Ramos (cell line): ENCODE data around the gene COL6A3.

Experiments used
- in situ Hi-C: fragments of 300-500 bp; cut with MboI; formaldehyde crosslinking; loops from one replicate; pipeline ENCODE4 v1.14.3; 2022; ENCODE audit warnings: low sequenced_read_pairs; ENCODE audit not compliant: unreplicated experiment

The COL6A3 gene

GRCh38 chr2:237441605-237442274 lies 27.8 kb upstream of the COL6A3 start:
- in situ Hi-C loops = no loop called here

GRCh38 chr2:237440819-237441281 lies 26.9 kb upstream of the COL6A3 start:
- in situ Hi-C loops = no loop called here

- in situ Hi-C loops = no loop called here
Measured at GRCh38 chr2:237438080-237438940, 24.3 kb upstream of the COL6A3 start.

- in situ Hi-C loops = no loop called here
Measured at GRCh38 chr2:237437566-237437965, 23.6 kb upstream of the COL6A3 start.

- in situ Hi-C loops = no loop called here
Measured at GRCh38 chr2:237435844-237436587, 22.1 kb upstream of the COL6A3 start.

GRCh38 chr2:237434866-237435311 lies 20.9 kb upstream of the COL6A3 start:
- in situ Hi-C loops = no loop called here

- in situ Hi-C loops = no loop called here
Measured at GRCh38 chr2:237433920-237434676, 20.1 kb upstream of the COL6A3 start.

- in situ Hi-C loops = no loop called here
Measured at GRCh38 chr2:237432484-237433092, 18.6 kb upstream of the COL6A3 start.

- in situ Hi-C loops = no loop called here
Measured at GRCh38 chr2:237431837-237432236, 17.9 kb upstream of the COL6A3 start.

GRCh38 chr2:237431372-237431771 lies 17.4 kb upstream of the COL6A3 start:
- in situ Hi-C loops = no loop called here

- in situ Hi-C loops = no loop called here
Measured at GRCh38 chr2:237430861-237431260, 16.9 kb upstream of the COL6A3 start.

GRCh38 chr2:237429753-237430152 lies 15.8 kb upstream of the COL6A3 start:
- in situ Hi-C loops = no loop called here

GRCh38 chr2:237427769-237428506 lies 14.0 kb upstream of the COL6A3 start:
- in situ Hi-C loops = no loop called here

- in situ Hi-C loops = no loop called here
Measured at GRCh38 chr2:237426517-237426916, 12.6 kb upstream of the COL6A3 start.

- in situ Hi-C loops = no loop called here
Measured at GRCh38 chr2:237425320-237425719, 11.4 kb upstream of the COL6A3 start.

GRCh38 chr2:237424544-237424943 lies 10.6 kb upstream of the COL6A3 start:
- in situ Hi-C loops = no loop called here

GRCh38 chr2:237423891-237424290 lies 9.9 kb upstream of the COL6A3 start:
- in situ Hi-C loops = no loop called here

GRCh38 chr2:237422309-237422708 lies 8.3 kb upstream of the COL6A3 start:
- in situ Hi-C loops = no loop called here

- in situ Hi-C loops = no loop called here
Measured at GRCh38 chr2:237421542-237422116, 7.7 kb upstream of the COL6A3 start.
